DOHH2 (cell line): ENCODE results near the gene RPL18A.

Experiments used
- EZH2phosphoT487 ChIP-seq: fragments of 200-600 bp; sonication (generic); IDR thresholded peaks from 2 replicates; pipeline ENCODE4 v1.6.1; 2017; ENCODE audit warnings: borderline replicate concordance, mild to moderate bottlenecking, antibody characterized with exemption, low read length, moderate library complexity, mixed read lengths
- TF ChIP-seq, protein P1 (sequence below): fragments of 200-600 bp; sonication (generic); IDR thresholded peaks from one replicate; pipeline ENCODE4 v1.5.1; 2014; ENCODE audit warnings: antibody characterized with exemption, mild to moderate bottlenecking, low read depth, low read length; ENCODE audit not compliant: poor library complexity, severe bottlenecking

DNA sequence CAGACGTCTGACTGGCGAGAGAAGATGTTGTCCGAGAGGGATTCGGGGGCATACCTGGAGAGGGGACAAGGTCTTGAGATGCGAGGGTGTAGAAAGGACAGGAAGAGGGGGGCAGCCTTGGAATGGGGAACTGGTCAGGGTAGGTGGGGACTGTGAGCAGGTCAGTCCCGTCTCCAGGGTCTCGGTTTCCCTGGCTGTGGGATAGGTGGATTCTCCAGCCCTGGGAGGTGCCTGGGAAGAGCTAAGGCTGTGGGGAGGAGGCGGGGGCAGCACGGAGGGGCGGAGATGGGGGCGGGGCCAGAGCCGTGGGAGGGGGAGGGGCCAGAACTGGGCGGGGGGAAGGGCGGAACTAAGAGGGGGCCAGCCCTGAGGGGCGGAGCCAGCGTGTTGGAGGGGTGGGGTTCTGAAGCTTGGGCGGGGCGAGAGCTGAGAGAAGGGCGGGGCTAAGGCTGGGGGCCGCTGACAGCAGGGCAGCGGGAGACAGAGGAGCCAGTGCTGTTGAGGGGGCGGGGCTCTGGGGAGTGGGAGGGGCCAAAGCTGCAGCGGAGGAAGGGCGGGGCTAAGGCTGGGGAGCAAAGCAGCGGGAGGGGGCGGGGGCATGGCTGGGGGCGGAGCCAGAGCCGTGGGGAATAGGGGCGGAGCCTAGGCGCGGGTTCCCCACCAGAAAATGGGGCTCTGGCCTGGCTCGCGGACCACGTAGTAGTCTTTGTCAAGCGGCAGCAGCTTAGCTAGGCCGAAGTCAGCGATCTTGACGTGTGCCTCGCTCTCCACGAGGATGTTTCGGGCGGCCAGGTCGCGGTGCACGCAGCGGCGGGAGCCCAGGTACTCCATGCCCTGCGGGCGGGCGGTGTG is 28.9 kb upstream of the RPL18A start:
- TF ChIP-seq, protein P1, sequence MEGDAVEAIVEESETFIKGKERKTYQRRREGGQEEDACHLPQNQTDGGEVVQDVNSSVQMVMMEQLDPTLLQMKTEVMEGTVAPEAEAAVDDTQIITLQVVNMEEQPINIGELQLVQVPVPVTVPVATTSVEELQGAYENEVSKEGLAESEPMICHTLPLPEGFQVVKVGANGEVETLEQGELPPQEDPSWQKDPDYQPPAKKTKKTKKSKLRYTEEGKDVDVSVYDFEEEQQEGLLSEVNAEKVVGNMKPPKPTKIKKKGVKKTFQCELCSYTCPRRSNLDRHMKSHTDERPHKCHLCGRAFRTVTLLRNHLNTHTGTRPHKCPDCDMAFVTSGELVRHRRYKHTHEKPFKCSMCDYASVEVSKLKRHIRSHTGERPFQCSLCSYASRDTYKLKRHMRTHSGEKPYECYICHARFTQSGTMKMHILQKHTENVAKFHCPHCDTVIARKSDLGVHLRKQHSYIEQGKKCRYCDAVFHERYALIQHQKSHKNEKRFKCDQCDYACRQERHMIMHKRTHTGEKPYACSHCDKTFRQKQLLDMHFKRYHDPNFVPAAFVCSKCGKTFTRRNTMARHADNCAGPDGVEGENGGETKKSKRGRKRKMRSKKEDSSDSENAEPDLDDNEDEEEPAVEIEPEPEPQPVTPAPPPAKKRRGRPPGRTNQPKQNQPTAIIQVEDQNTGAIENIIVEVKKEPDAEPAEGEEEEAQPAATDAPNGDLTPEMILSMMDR = no peak
- no peak for TF ChIP-seq EZH2phosphoT487
